CD1c-positive myeloid dendritic cell (primary cell): ENCODE results near the gene PPP1R7.
"Not testable (repeated sequence)": the region's sequence is repeated elsewhere in the genome, so short reads cannot be mapped to it uniquely, and the experiment has no call there.

ENCODE experiments used
- DNase-seq: peaks from one replicate; pipeline ENCODE4 v3.0.0-alpha.2; 2016; ENCODE audit errors: extremely low spot score

The PPP1R7 gene

DNA sequence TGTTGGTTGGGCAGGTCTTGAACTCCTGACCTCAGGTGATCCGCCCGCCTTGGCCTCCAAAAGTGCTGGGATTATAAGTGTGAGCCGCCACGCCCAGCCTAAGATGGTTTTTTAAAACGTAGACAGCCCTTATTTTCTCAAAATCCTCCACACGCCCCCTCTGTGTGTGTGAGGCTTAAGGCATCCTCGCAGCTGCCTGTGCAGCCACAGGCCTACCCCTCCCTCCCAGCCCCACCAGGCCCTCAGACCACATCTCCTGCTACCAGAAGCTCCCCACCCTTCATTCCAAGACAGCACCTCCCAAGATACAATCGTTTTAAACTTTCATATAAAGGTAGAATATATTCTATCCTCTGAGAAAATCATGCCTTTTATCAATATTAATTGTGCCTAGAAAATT is 43.0 kb downstream of the PPP1R7 start:
- DNase-seq: no peak

DNA sequence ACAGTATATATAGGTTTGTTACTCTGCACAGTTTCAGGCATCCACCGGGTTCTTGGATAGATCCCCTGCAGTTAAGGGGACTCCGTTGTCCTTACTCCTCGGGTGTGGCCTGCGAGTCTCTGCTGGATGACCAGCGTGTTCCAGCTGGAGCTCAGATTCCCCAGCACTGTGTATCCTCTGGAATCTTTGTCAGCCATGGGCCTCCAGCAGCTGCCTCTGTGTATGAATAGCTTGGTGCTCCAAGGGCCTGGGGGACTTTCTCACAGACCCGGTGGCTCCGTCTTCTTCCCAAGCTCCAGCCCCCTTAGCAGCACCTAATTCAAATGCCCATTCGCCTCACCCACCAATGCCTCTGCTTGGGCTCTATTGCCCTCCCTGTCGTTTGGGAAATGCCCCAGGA is 44.5 kb downstream of the PPP1R7 start:
- DNase-seq: no peak

- DNase-seq: no peak
These were observed 45.4 kb downstream of the PPP1R7 start for GRCh38 chr2:241195506-241196130.

DNA sequence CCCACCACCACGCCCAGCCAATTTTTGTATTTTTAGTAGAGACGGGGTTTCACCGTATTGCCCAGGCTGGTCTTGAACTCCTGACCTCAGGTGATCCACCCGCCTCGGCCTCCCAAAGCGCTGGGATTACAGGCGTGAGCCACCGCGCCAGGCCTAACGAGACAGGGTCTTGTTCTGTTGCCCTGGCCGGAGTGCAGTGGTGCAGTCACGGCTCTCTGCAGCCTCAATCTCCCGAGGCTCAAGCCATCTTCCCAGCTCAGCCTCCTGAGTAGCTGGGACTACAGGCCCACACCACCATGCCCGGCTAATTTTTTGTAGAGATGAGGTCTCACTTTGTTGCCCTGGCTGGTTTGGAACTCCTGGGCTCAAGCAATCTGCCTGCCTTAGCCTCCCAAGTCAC is 47.0 kb downstream of the PPP1R7 start:
- DNase-seq: not testable (repeated sequence)

DNA sequence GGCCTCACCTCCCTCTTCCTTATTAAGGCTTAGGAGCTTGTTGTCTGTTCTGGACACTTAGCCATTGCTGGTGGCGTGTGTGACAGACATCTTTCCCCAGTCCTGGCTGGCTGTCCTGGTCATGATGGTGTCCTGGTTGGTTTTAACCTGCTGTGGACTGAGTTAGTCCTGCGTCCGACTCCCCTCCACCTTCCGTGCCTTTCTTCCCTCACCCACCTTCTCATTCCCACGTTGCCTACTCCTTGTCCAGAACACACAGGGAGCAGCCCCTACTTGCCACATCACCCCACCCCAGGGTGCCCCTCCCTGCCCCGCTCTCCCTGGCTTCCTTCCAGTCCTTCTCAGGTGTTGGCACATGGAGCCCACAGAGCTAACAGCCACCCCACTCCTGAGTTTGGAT is 47.7 kb downstream of the PPP1R7 start:
- no peak for DNase-seq

- DNase-seq: no peak
These were observed 48.4 kb downstream of the PPP1R7 start for GRCh38 chr2:241198381-241199279.

GRCh38 chr2:241199286-241199685 is 49.0 kb downstream of the PPP1R7 start:
- DNase-seq: no peak

- no peak for DNase-seq
These were observed 49.9 kb downstream of the PPP1R7 start for GRCh38 chr2:241199897-241200821.

- DNase-seq: peak; percentile 12
These were observed 50.6 kb downstream of the PPP1R7 start for GRCh38 chr2:241200822-241201395.

GRCh38 chr2:241201445-241202267 is 51.4 kb downstream of the PPP1R7 start:
- no peak for DNase-seq

- no peak for DNase-seq
These were observed 52.0 kb downstream of the PPP1R7 start for GRCh38 chr2:241202268-241202585.

GRCh38 chr2:241202681-241203080 is 52.4 kb downstream of the PPP1R7 start:
- no peak for DNase-seq

GRCh38 chr2:241203218-241204009 is 53.1 kb downstream of the PPP1R7 start:
- DNase-seq: no peak

- no peak for DNase-seq
These were observed 53.7 kb downstream of the PPP1R7 start for GRCh38 chr2:241204010-241204384.

GRCh38 chr2:241204490-241204889 is 54.2 kb downstream of the PPP1R7 start:
- no peak for DNase-seq

- no peak for DNase-seq
These were observed 54.8 kb downstream of the PPP1R7 start for GRCh38 chr2:241205086-241205485.

DNA sequence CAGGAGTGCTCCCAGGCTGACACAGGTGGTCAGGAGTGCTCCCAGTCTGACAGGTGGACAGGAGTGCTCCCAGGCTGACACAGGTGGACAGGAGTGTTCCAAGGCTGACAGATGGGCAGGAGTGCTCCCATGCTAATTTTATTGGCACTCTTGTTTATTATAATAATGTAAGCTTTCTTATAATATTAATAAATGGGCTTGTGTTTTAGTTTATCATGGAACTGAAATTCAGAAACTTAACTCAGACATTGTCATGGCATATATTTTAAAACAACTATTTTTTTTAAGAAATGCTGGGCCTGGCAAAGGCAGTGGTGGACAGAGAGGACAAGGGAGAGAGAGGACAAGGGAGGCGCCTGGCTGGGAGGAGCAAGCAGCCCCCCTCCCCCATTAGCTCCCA is 56.9 kb downstream of the PPP1R7 start:
- DNase-seq: no peak

DNA sequence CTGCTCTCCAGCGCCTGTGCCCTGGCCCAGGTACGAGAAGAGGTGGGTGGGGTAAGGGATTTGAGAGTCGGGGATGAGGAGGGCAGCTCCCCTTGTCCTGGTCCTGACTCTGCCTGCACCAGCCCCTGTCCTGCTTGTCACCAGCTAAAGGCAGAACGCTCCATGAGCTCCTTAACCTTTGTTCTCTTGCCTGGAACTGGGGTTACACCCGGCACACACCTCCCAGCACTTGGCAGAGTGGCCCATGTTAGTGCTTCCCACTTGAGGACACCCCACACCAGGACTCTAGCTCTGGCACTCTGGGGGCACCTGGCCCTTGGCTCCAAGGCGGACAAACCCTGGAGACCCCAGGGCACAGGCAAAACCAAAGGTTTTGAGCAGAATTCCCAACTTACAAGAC is 57.4 kb downstream of the PPP1R7 start:
- no peak for DNase-seq

GRCh38 chr2:241208058-241208457 is 57.8 kb downstream of the PPP1R7 start:
- no peak for DNase-seq

- no peak for DNase-seq
These were observed 59.0 kb downstream of the PPP1R7 start for GRCh38 chr2:241209271-241209670.
